IMR-90 (cell line): Measurements from ENCODE around the gene WNT3. TPM values are rescaled to one million over a fixed set of nuclear protein-coding genes. Genes with fewer than 3 reads are reported as not detected.
A peak's percentile ranks its signal among the peaks of the same experiment; 100 is the strongest.

Experiments
- ATAC-seq: fragments of 200-7000 bp; cut with Tn5 transposase; 2 replicates; pipeline ENCODE4 v1.9.1; 2020; ENCODE audit warnings: low read depth, mild to moderate bottlenecking, moderate library complexity
- BruUV-seq: library from RNA; stranded (reverse); fragments of 400-500 nt; replicated peaks from 2 replicates; lab custom pipeline; 2021; lab: Mats Ljungman, UMichigan
- CTCF ChIA-PET: fragments of 300-600 bp; formaldehyde crosslinking; extraction: SDS; loops from one replicate; lab custom pipeline; 2021; ENCODE audit warnings: antibody characterized with exemption; lab: Yijun Ruan, JAX
- POLR2A ChIA-PET: fragments of 300-600 bp; sonication (Branson Sonifier 250); formaldehyde crosslinking; loops from one replicate; lab custom pipeline; 2022; ENCODE audit warnings: antibody characterized with exemption; ENCODE audit not compliant: unreplicated experiment; lab: Charles Lee
- DNase-seq: peaks from one replicate; pipeline ENCODE4 v3.0.0; 2013
- H2AFZ ChIP-seq: replicated peaks from 2 replicates; pipeline ENCODE3; 2013; ENCODE audit warnings: low read length, mild to moderate bottlenecking; ENCODE audit not compliant: poor library complexity
- H2AK5ac ChIP-seq: 2 replicates; pipeline ENCODE4 v1.6.1; 2013; ENCODE audit warnings: low read depth, low read length, inconsistent platforms
- H2AK9ac ChIP-seq: replicated peaks from 2 replicates; pipeline ENCODE3; 2013; ENCODE audit warnings: mild to moderate bottlenecking, low read depth, low read length, moderate library complexity; ENCODE audit not compliant: poor library complexity
- H2BK120ac ChIP-seq: 2 replicates; pipeline ENCODE4 v1.6.1; 2013; ENCODE audit warnings: low read depth, low read length, inconsistent platforms
- H2BK15ac ChIP-seq: 3 replicates; pipeline ENCODE4 v1.6.1; 2013; ENCODE audit warnings: low read depth, low read length, inconsistent platforms
- H2BK20ac ChIP-seq: 2 replicates; pipeline ENCODE4 v1.6.1; 2013; ENCODE audit warnings: low read depth, mild to moderate bottlenecking, inconsistent platforms, low read length, moderate library complexity
- H2BK5ac ChIP-seq: 2 replicates; pipeline ENCODE4 v1.6.1; 2013; ENCODE audit warnings: mild to moderate bottlenecking, low read depth, low read length, inconsistent platforms; ENCODE audit not compliant: poor library complexity, severe bottlenecking
- H3K14ac ChIP-seq: replicated peaks from 2 replicates; pipeline ENCODE4 v1.6.1; 2013; ENCODE audit warnings: low read depth, low read length, inconsistent platforms
- H3K18ac ChIP-seq: 2 replicates; pipeline ENCODE4 v1.6.1; 2013; ENCODE audit warnings: low read depth, low read length, control low read depth
- H3K23ac ChIP-seq: 2 replicates; pipeline ENCODE4 v1.6.1; 2013; ENCODE audit warnings: low read depth, low read length, inconsistent platforms
- H3K27ac ChIP-seq: 2 replicates; pipeline ENCODE4 v1.5.1; 2013; ENCODE audit warnings: mild to moderate bottlenecking, control low read depth, low read length; ENCODE audit not compliant: insufficient read depth
- H3K27me3 ChIP-seq: 2 replicates; pipeline ENCODE4 v1.6.1; 2013; ENCODE audit warnings: low read length; ENCODE audit not compliant: control insufficient read depth, insufficient read depth
- H3K36me3 ChIP-seq: 2 replicates; pipeline ENCODE4 v1.6.1; 2013; ENCODE audit warnings: low read length, mixed read lengths; ENCODE audit not compliant: control insufficient read depth, insufficient read depth
- H3K4ac ChIP-seq: 2 replicates; pipeline ENCODE4 v1.6.1; 2013; ENCODE audit warnings: low read depth, low read length, inconsistent platforms
- H3K4me1 ChIP-seq: 2 replicates; pipeline ENCODE4 v1.6.1; 2013; ENCODE audit warnings: low read length, mixed read lengths; ENCODE audit not compliant: control insufficient read depth, insufficient read depth
- H3K4me2 ChIP-seq: 2 replicates; pipeline ENCODE4 v1.6.1; 2013; ENCODE audit warnings: low read depth, mild to moderate bottlenecking, control low read depth, low read length, moderate library complexity
- H3K4me3 ChIP-seq: 2 replicates; pipeline ENCODE4 v1.5.1; 2013; ENCODE audit warnings: low read depth, mild to moderate bottlenecking, control low read depth, low read length, moderate library complexity; ENCODE audit not compliant: insufficient read depth
- H3K56ac ChIP-seq: 2 replicates; pipeline ENCODE4 v1.6.1; 2013; ENCODE audit warnings: low read length, inconsistent platforms; ENCODE audit not compliant: insufficient read depth; ENCODE audit errors: extremely low read depth
- H3K79me1 ChIP-seq, 2 experiments: 2 replicates each; pipeline ENCODE4 v1.6.1; 2013; ENCODE audit warnings: low read length in 2 of 2, inconsistent platforms in 1 of 2, low read depth in 1 of 2
- H3K9ac ChIP-seq: 2 replicates; pipeline ENCODE4 v1.6.1; 2013; ENCODE audit warnings: low read depth, low read length, control low read depth
- H3K9me1 ChIP-seq: 2 replicates; pipeline ENCODE4 v1.6.1; 2013; ENCODE audit warnings: low read length, inconsistent platforms; ENCODE audit not compliant: insufficient read depth
- H3K9me3 ChIP-seq: 2 replicates; pipeline ENCODE4 v1.6.1; 2013; ENCODE audit warnings: low read length; ENCODE audit not compliant: control insufficient read depth, insufficient read depth
- H4K20me1 ChIP-seq: 2 replicates; pipeline ENCODE4 v1.6.1; 2013; ENCODE audit warnings: low read length, inconsistent platforms; ENCODE audit not compliant: insufficient read depth
- H4K5ac ChIP-seq: 2 replicates; pipeline ENCODE4 v1.6.1; 2013; ENCODE audit warnings: mild to moderate bottlenecking, low read depth, low read length, control low read depth
- H4K8ac ChIP-seq, 2 experiments: 2 replicates each; pipeline ENCODE4 v1.6.1; 2013; ENCODE audit warnings: low read depth in 2 of 2, low read length in 2 of 2, control low read depth in 1 of 2, inconsistent platforms in 1 of 2
- H4K91ac ChIP-seq: 2 replicates; pipeline ENCODE4 v1.6.1; 2013; ENCODE audit warnings: low read depth, low read length, inconsistent platforms; ENCODE audit not compliant: insufficient read depth
- BHLHE40 ChIP-seq: fragments of 150-350 bp; IDR thresholded peaks from 2 replicates; pipeline ENCODE4 v1.6.1; 2016; ENCODE audit warnings: mild to moderate bottlenecking, low read depth, low read length
- CHD1 ChIP-seq: IDR thresholded peaks from 2 replicates; pipeline ENCODE4 v1.6.1; 2012; ENCODE audit warnings: low read depth, low read length, improper control_type of control experiment
- MAFK ChIP-seq: IDR thresholded peaks from 2 replicates; pipeline ENCODE4 v1.6.1; 2012; ENCODE audit warnings: low read depth, low read length, improper control_type of control experiment
- MAZ ChIP-seq: IDR thresholded peaks from 2 replicates; pipeline ENCODE4 v1.6.1; 2012; ENCODE audit warnings: low read depth, mild to moderate bottlenecking, low read length, improper control_type of control experiment, moderate library complexity, borderline replicate concordance
- MXI1 ChIP-seq: IDR thresholded peaks from 2 replicates; pipeline ENCODE4 v1.6.1; 2012; ENCODE audit warnings: low read depth, mild to moderate bottlenecking, low read length, moderate library complexity, borderline replicate concordance
- RCOR1 ChIP-seq: IDR thresholded peaks from 2 replicates; pipeline ENCODE4 v1.6.1; 2012; ENCODE audit warnings: mild to moderate bottlenecking, low read length, improper control_type of control experiment; ENCODE audit not compliant: insufficient replicate concordance
- SMC3 ChIP-seq: fragments of 150-350 bp; IDR thresholded peaks from 2 replicates; pipeline ENCODE4 v1.6.1; 2016; ENCODE audit warnings: low read depth, mild to moderate bottlenecking, antibody characterized with exemption, low read length, moderate library complexity
- WGBS, 2 experiments: methylation state at CpG; one replicate each; pipeline versions ENCODE4 v1.1.5 to v1.1.7; 2013; ENCODE audit warnings: missing lambda C conversion rate in 2 of 2; ENCODE audit not compliant: insufficient read length in 1 of 2; ENCODE audit errors: extremely low coverage in 2 of 2; 5-methylcytosine and 5-hydroxymethylcytosine counted together
- dilution Hi-C: fragments of 300-500 bp; cut with HindIII; formaldehyde crosslinking; loops from one replicate; pipeline ENCODE4 v1.14.3; 2018; ENCODE audit warnings: low sequenced_read_pairs; ENCODE audit not compliant: unreplicated experiment
- in situ Hi-C: fragments of 300-500 bp; cut with MboI; formaldehyde crosslinking; loops from 3 replicates; pipeline ENCODE4 v1.14.3; 2019; ENCODE audit warnings: low sequenced_read_pairs, inconsistent platforms, mixed read lengths
- intact Hi-C: fragments of 100-400 bp; cut with micrococcal nuclease; formaldehyde crosslinking; loops from 2 replicates; pipeline ENCODE4 v1.10.0; 2022
- polyA plus RNA-seq, 3 experiments: library from polyadenylated mRNA; depleted of rRNA; stranded (reverse); fragments of >200 nt; gene quantifications; 2 replicates each; pipeline ENCODE4 v1.2.3, GENCODE V29; 2012; ENCODE audit warnings: low replicate concordance in 1 of 3
- total RNA-seq: library from RNA; depleted of rRNA; stranded (reverse); fragments of >200 nt; gene quantifications from 2 replicates; pipeline ENCODE4 v1.2.3, GENCODE V29; 2012
- TF ChIP-seq, protein P1 (sequence below): fragments of 150-350 bp; IDR thresholded peaks from 2 replicates; pipeline ENCODE4 v1.6.1; 2017; ENCODE audit warnings: mild to moderate bottlenecking, antibody characterized with exemption, low read length, low read depth

Gene WNT3
- total and polyA plus RNA-seq, 2 of the 4 experiments (the other 2 are of a cell fraction): 0.72 to 1.0 TPM

DNA sequence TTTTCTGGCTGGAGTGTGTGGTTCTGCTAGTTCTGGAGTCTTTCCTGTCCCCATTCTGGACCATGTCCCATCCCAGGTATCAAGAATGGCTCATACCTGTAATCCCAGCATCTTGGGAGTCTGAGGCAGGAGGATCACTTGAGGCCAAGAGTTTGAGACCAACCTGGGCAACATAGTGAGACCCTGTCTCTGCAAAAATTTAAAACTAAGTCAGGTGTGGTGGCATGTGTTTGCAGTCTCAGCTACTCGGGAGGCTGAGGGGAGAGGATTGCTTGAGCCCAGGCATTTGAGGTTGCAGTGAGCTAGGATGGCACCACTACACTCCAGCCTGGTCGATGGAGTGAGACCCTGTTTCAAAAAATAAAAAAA lies 15.3 kb upstream of the WNT3 start:
- DNase-seq: no peak
- H2BK20ac ChIP-seq: no peak overlapping the region
- no peak overlapping the region for H2AK9ac ChIP-seq
- H3K18ac ChIP-seq: no peak overlapping the region
- H3K4ac ChIP-seq: no peak overlapping the region
- intact Hi-C loops (loop anchor here (5.0 kb wide), 1 partner anchor 77 kb away; no protein-coding TSS in a partner anchor), in situ Hi-C loops (no loop called here), dilution Hi-C loops (no loop called here)
- no peak overlapping the region for H3K4me3 ChIP-seq
- peak overlapping the region; percentile 3 for H2AFZ ChIP-seq
- H3K4me1 ChIP-seq: no peaks in the 10 kb centered on the region
- no peaks in the 10 kb centered on the region for H3K9me3 ChIP-seq
- ChIA-PET CTCF (no interaction called here), POLR2A (no interaction called here)
- H3K4me2 ChIP-seq: no peak overlapping the region
- no peak overlapping the region for H3K23ac ChIP-seq
- no peak overlapping the region for H2BK120ac ChIP-seq
- no peak overlapping the region for H2AK5ac ChIP-seq
- H4K20me1 ChIP-seq: no peaks in the 10 kb centered on the region
- BruUV-seq: no TSS peak
- no peaks in the 10 kb centered on the region for H3K36me3 ChIP-seq
- H3K27me3 ChIP-seq: peaks cover 21% of the 10 kb centered on the region; the same call in 1 of the 2 replicates
- 0 out of 2 replicates have a peak overlapping the region, but pooled peaks have one; percentile 45 for H3K9ac ChIP-seq
- no peak overlapping the region for H3K56ac ChIP-seq
- H4K91ac ChIP-seq: no peak overlapping the region
- no peak for ATAC-seq
- H3K27ac ChIP-seq: no peak overlapping the region
- H3K9me1 ChIP-seq: no peaks in the 10 kb centered on the region
- WGBS, 2 experiments: no CpG with 5 or more reads among the region's 2 CpGs
- no peak overlapping the region for H2BK5ac ChIP-seq
- no peak overlapping the region for H2BK15ac ChIP-seq
- H3K14ac ChIP-seq: no peak overlapping the region
- H3K79me1 ChIP-seq: no peaks in the 10 kb centered on the region
- H4K5ac ChIP-seq: no peak overlapping the region
- no peak overlapping the region for H4K8ac ChIP-seq
- no peak for TF ChIP-seq CHD1
- TF ChIP-seq, protein P1, sequence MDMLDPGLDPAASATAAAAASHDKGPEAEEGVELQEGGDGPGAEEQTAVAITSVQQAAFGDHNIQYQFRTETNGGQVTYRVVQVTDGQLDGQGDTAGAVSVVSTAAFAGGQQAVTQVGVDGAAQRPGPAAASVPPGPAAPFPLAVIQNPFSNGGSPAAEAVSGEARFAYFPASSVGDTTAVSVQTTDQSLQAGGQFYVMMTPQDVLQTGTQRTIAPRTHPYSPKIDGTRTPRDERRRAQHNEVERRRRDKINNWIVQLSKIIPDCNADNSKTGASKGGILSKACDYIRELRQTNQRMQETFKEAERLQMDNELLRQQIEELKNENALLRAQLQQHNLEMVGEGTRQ: no peak
- no peak for TF ChIP-seq MXI1
- TF ChIP-seq MAFK: no peak
- no peak for TF ChIP-seq MAZ
- TF ChIP-seq BHLHE40: no peak
- TF ChIP-seq RCOR1: no peak
- no peak for TF ChIP-seq SMC3
